Natural killer cell (primary cell): ENCODE measurements around the gene LARP1. TPM values are rescaled to one million over a fixed set of nuclear protein-coding genes. Genes with fewer than 3 reads are reported as not detected.

Source experiments
- ATAC-seq, 3 donors: fragments of 150-1000 bp in 2 of 3; fragments of 200-7000 bp in 1 of 3; cut with Tn5 transposase; 1 replicate in 1 of 3; 2 replicates in 2 of 3; pipeline ENCODE4 v1.10.0; 2021; ENCODE audit warnings: mild to moderate bottlenecking in 2 of 3, moderate library complexity in 2 of 3
- DNase-seq, 2 donors: peaks; one replicate each; pipeline versions ENCODE4 v3.0.0 to v3.0.0-alpha.2; 2013 to 2021; ENCODE audit warnings: mixed read lengths in 1 of 2
- H3K27ac ChIP-seq: one replicate; pipeline ENCODE4 v1.5.1; 2013; ENCODE audit warnings: mild to moderate bottlenecking, low read length
- H3K27me3 ChIP-seq: one replicate; pipeline ENCODE4 v1.6.1; 2013; ENCODE audit warnings: low read length; ENCODE audit not compliant: control insufficient read depth, insufficient read depth
- H3K36me3 ChIP-seq: one replicate; pipeline ENCODE4 v1.6.1; 2013; ENCODE audit warnings: low read length; ENCODE audit not compliant: control insufficient read depth, insufficient read depth
- H3K4me1 ChIP-seq: one replicate; pipeline ENCODE4 v1.6.1; 2013; ENCODE audit warnings: low read length; ENCODE audit not compliant: control insufficient read depth, insufficient read depth
- H3K4me3 ChIP-seq: one replicate; pipeline ENCODE4 v1.5.1; 2013; ENCODE audit warnings: low read length
- H3K9me3 ChIP-seq: one replicate; pipeline ENCODE4 v1.6.1; 2013; ENCODE audit warnings: low read length; ENCODE audit not compliant: control insufficient read depth, insufficient read depth
- H3K27ac Mint-ChIP-seq, 2 donors: one replicate each; pipeline ENCODE4 v1.8.0; 2022; ENCODE audit warnings: mild to moderate bottlenecking in 2 of 2, mixed read lengths in 2 of 2, moderate library complexity in 1 of 2
- H3K27me3 Mint-ChIP-seq, 2 donors: one replicate each; pipeline ENCODE4 v1.8.0; 2022; ENCODE audit warnings: low read depth in 2 of 2, mixed read lengths in 2 of 2
- H3K36me3 Mint-ChIP-seq: one replicate; pipeline ENCODE4 v1.8.0; 2022; ENCODE audit warnings: mixed read lengths
- H3K4me1 Mint-ChIP-seq, 2 donors: one replicate each; pipeline ENCODE4 v1.8.0; 2022; ENCODE audit warnings: mixed read lengths in 2 of 2
- H3K4me3 Mint-ChIP-seq: one replicate; pipeline ENCODE4 v1.8.0; 2022; ENCODE audit warnings: mild to moderate bottlenecking, moderate library complexity, mixed read lengths
- H3K9me3 Mint-ChIP-seq, 2 donors: one replicate each; pipeline ENCODE4 v1.8.0; 2022; ENCODE audit warnings: mixed read lengths in 2 of 2
- CTCF ChIP-seq: fragments of 200-600 bp; IDR thresholded peaks from one replicate; pipeline ENCODE4 v1.8.0; 2022; ENCODE audit warnings: antibody characterized with exemption
- WGBS: methylation state at CpG from one replicate; pipeline ENCODE4 v1.1.7; 2013; ENCODE audit warnings: missing lambda C conversion rate; ENCODE audit not compliant: insufficient coverage; 5-methylcytosine and 5-hydroxymethylcytosine counted together
- intact Hi-C: fragments of 100-400 bp; cut with micrococcal nuclease; formaldehyde crosslinking; loops from one replicate; pipeline ENCODE4 v1.14.2; 2022
- total RNA-seq, 4 donors: library from RNA; stranded (reverse); fragments of 120-200 nt in 1 of 4; gene quantifications; one replicate each; pipeline versions ENCODE4 v1.2.3 to v1.2.4, GENCODE V29; 2013 to 2022

The LARP1 gene
- total RNA-seq, 3 donors from 2014 or later (not counting 1 experiment from before 2014, with no cell fraction given): 103 to 117 (median 112) TPM

GRCh38 chr5:154813158-154813557, 58.0 kb downstream of the LARP1 start:
- intact Hi-C loops: loop anchor here (2.0 kb wide), 1 partner anchor 58 kb away; the partner anchor contains the start of gene LARP1
- WGBS: 65% methylated on average over 4 of the region's 4 CpGs
- peaks cover 29 to 34% of the 10 kb centered on the region in 2 donors for H3K4me1 Mint-ChIP-seq
- no peaks in the 10 kb centered on the region for H3K27me3 Mint-ChIP-seq
- Histone ChIP-seq H3K27me3 (no peaks in the 10 kb centered on the region), H3K4me1 (peaks cover 21% of the 10 kb centered on the region), H3K36me3 (peaks cover 40% of the 10 kb centered on the region), H3K27ac (no peak overlapping the region), H3K4me3 (no peak overlapping the region), H3K9me3 (no peaks in the 10 kb centered on the region)
- no peaks in the 10 kb centered on the region for H3K9me3 Mint-ChIP-seq
- peaks cover 16% of the 10 kb centered on the region for H3K36me3 Mint-ChIP-seq
- TF ChIP-seq CTCF: no peak
- H3K4me3 Mint-ChIP-seq: peak overlapping the region; percentile 31
- DNase-seq (no peak), ATAC-seq (no peak)
- H3K27ac Mint-ChIP-seq: peak overlapping the region; percentile 73 to 74

GRCh38 chr5:154813736-154814135, 58.6 kb downstream of the LARP1 start:
- ATAC-seq: peak; percentile 52 to 77 (median 59)
- H3K9me3 ChIP-seq: no peaks in the 10 kb centered on the region

GRCh38 chr5:154815025-154815424, 59.8 kb downstream of the LARP1 start:
- no peaks in the 10 kb centered on the region for H3K27me3 ChIP-seq
- TF ChIP-seq CTCF: no peak
- Mint-ChIP-seq H3K4me3 (no peak overlapping the region), H3K27me3 (no peaks in the 10 kb centered on the region), H3K4me1 (peaks cover 47 to 50% of the 10 kb centered on the region in 2 donors), H3K27ac (peak overlapping the region; percentile 21 to 79), H3K36me3 (peaks cover 16% of the 10 kb centered on the region), H3K9me3 (no peaks in the 10 kb centered on the region)
- intact Hi-C loops: no loop called here
- no peak overlapping the region for H3K4me3 ChIP-seq
- DNase-seq (no peak), ATAC-seq (no peak)
- no peaks in the 10 kb centered on the region for H3K9me3 ChIP-seq
- H3K27ac ChIP-seq: no peak overlapping the region
- peaks cover 35% of the 10 kb centered on the region for H3K4me1 ChIP-seq
- peaks cover 28% of the 10 kb centered on the region for H3K36me3 ChIP-seq
- WGBS: 96% methylated on average over 11 of the region's 11 CpGs

More at GRCh38 chr5:154813736-154814135, 58.6 kb downstream of the LARP1 start:
- H3K4me1 Mint-ChIP-seq: peaks cover 34 to 37% of the 10 kb centered on the region in 2 donors
- WGBS: 9% methylated on average over 8 of the region's 10 CpGs
- H3K4me3 ChIP-seq: no peak overlapping the region
- H3K9me3 Mint-ChIP-seq: no peaks in the 10 kb centered on the region
- no peaks in the 10 kb centered on the region for H3K27me3 ChIP-seq
- H3K27me3 Mint-ChIP-seq: no peaks in the 10 kb centered on the region
- peaks cover 35% of the 10 kb centered on the region for H3K36me3 ChIP-seq
- H3K27ac ChIP-seq: no peak overlapping the region
- intact Hi-C loops: loop anchor here (2.0 kb wide), 1 partner anchor 59 kb away; the partner anchor contains the start of gene LARP1
- peak overlapping the region; percentile 31 for H3K4me3 Mint-ChIP-seq
- no peak for TF ChIP-seq CTCF
- H3K4me1 ChIP-seq: peaks cover 22% of the 10 kb centered on the region
- DNase-seq: peak; percentile 19 to 66
- peaks cover 16% of the 10 kb centered on the region for H3K36me3 Mint-ChIP-seq
- peak overlapping the region; percentile 73 to 74 for H3K27ac Mint-ChIP-seq

GRCh38 chr5:154815684-154816247, 60.6 kb downstream of the LARP1 start:
- H3K36me3 ChIP-seq: peaks cover 25% of the 10 kb centered on the region
- H3K27ac ChIP-seq: no peak overlapping the region
- Mint-ChIP-seq H3K27ac (peak overlapping the region; percentile 21 to 79), H3K4me3 (no peak overlapping the region), H3K9me3 (no peaks in the 10 kb centered on the region), H3K36me3 (peaks cover 16% of the 10 kb centered on the region), H3K4me1 (peaks cover 54 to 57% of the 10 kb centered on the region in 2 donors), H3K27me3 (no peaks in the 10 kb centered on the region)
- 92% methylated on average over 5 of the region's 5 CpGs for WGBS
- ATAC-seq (no peak), DNase-seq (no peak)
- H3K27me3 ChIP-seq: no peaks in the 10 kb centered on the region
- H3K9me3 ChIP-seq: no peaks in the 10 kb centered on the region
- no peak for TF ChIP-seq CTCF
- intact Hi-C loops: no loop called here
- H3K4me1 ChIP-seq: peaks cover 42% of the 10 kb centered on the region
- no peak overlapping the region for H3K4me3 ChIP-seq
